WERI-Rb-1 (cell line): ENCODE measurements around the gene KCNN4.

Experiments used
- DNase-seq: peaks from one replicate; pipeline ENCODE4 v3.0.0-alpha.2; 2020
- H3K27ac ChIP-seq: fragments of 250-450 bp; sonication (Bioruptor Pico); 2 replicates; pipeline ENCODE4 v1.5.1; 2020; ENCODE audit warnings: mild to moderate bottlenecking, moderate library complexity
- H3K27me3 ChIP-seq: fragments of 250-450 bp; sonication (Bioruptor Pico); 2 replicates; pipeline ENCODE4 v1.5.1; 2021; ENCODE audit warnings: mild to moderate bottlenecking, low read depth, moderate library complexity; ENCODE audit not compliant: insufficient read depth, severe bottlenecking
- H3K36me3 ChIP-seq: fragments of 250-450 bp; sonication (Bioruptor Pico); 2 replicates; pipeline ENCODE4 v1.5.1; 2020; ENCODE audit warnings: mild to moderate bottlenecking, moderate library complexity
- H3K4me3 ChIP-seq: 2 replicates; pipeline ENCODE4 v1.5.1; 2011; ENCODE audit warnings: low read depth, mild to moderate bottlenecking, control low read depth, low read length
- H3K9me3 ChIP-seq: fragments of 250-450 bp; sonication (Bioruptor Pico); 2 replicates; pipeline ENCODE4 v1.5.1; 2021; ENCODE audit warnings: mild to moderate bottlenecking, moderate library complexity; ENCODE audit not compliant: severe bottlenecking
- CTCF ChIP-seq: IDR thresholded peaks from 2 replicates; pipeline ENCODE4 v1.5.1; 2011; ENCODE audit warnings: low read depth, mild to moderate bottlenecking, control low read depth, inconsistent platforms, low read length

The KCNN4 gene

DNA sequence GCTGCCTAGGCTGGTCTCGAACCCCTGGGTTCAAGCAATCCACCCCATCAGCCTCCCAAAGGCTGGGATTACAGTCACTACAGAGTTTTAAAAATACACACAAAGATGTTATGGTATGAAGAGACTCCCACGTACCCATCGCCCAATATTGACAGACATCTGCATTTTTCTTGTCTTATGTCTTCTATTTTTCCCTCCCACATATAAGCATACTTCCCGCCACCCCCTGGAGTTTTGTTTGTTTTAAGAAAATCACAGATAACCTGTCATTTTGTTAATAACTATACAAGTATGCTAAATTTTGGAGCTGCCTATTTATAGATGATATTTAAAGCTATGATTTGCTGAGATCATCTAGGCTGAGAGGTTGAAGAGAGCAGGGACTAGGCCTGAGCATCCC, 19.8 kb downstream of the KCNN4 start:
- H3K36me3 ChIP-seq: no peaks in the 10 kb centered on the region; the same call in 1 of the 2 replicates
- H3K27me3 ChIP-seq: no peaks in the 10 kb centered on the region
- H3K9me3 ChIP-seq: no peaks in the 10 kb centered on the region
- H3K4me3 ChIP-seq: no peak overlapping the region
- no peak for DNase-seq
- TF ChIP-seq CTCF: no peak
- H3K27ac ChIP-seq: no peak overlapping the region

DNA sequence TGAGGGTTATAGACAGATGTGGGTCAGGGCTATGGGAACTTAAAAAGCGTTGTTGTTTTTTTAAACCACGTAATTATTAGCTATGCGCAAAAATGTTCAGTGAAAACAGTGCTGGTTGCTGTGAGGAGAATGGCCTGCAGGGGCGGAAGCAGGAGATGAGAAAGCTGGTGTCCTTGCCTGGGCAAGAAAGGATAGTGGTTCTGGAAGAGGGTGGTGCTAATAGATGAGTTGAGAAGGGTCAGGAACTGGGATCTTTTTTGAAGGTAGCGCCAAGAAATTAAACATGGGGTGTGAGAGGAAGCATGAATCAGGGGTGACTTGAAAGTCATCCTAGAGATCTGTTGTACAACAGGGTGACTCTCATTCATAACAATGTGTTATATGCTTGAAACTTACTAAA, 21.3 kb downstream of the KCNN4 start:
- Histone ChIP-seq H3K27me3 (no peaks in the 10 kb centered on the region), H3K4me3 (no peak overlapping the region), H3K9me3 (no peaks in the 10 kb centered on the region), H3K27ac (no peak overlapping the region), H3K36me3 (no peaks in the 10 kb centered on the region; the same call in 1 of the 2 replicates)
- no peak for DNase-seq
- 0 out of 2 replicates have a peak, but pooled peaks have one; percentile 2 for TF ChIP-seq CTCF

DNA sequence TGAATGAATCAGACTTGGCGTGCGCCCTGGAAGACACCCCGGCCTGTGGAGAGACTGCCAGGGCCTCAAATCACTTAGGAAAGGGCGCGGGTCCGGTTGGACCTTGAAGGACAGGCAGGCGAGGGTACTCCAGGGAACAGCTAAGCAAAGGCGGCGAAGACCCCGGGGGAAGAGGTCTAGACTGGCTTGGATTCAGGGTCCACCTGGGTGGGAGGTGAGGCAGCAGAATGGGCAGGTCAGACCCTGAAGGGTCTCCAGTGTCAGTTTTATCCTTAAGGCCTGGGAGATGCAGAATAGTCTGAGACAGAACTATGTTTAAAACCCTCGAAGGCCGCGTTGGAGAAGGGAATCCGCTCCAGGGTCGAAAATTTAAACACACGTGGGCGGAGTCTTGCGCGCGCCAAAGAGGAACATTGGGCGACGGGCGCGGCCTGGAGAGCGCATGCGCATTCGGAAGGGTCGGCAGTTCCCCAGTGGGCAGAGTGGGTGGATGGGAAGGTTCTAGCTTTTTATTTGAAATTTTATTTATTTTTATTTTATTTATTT, 25.4 kb downstream of the KCNN4 start:
- peak overlapping the region; percentile 99 for H3K27ac ChIP-seq
- DNase-seq: no peak
- H3K9me3 ChIP-seq: no peaks in the 10 kb centered on the region
- no peaks in the 10 kb centered on the region for H3K27me3 ChIP-seq
- TF ChIP-seq CTCF: no peak
- H3K4me3 ChIP-seq: peak overlapping the region; percentile 95
- H3K36me3 ChIP-seq: peaks cover 25% of the 10 kb centered on the region

DNA sequence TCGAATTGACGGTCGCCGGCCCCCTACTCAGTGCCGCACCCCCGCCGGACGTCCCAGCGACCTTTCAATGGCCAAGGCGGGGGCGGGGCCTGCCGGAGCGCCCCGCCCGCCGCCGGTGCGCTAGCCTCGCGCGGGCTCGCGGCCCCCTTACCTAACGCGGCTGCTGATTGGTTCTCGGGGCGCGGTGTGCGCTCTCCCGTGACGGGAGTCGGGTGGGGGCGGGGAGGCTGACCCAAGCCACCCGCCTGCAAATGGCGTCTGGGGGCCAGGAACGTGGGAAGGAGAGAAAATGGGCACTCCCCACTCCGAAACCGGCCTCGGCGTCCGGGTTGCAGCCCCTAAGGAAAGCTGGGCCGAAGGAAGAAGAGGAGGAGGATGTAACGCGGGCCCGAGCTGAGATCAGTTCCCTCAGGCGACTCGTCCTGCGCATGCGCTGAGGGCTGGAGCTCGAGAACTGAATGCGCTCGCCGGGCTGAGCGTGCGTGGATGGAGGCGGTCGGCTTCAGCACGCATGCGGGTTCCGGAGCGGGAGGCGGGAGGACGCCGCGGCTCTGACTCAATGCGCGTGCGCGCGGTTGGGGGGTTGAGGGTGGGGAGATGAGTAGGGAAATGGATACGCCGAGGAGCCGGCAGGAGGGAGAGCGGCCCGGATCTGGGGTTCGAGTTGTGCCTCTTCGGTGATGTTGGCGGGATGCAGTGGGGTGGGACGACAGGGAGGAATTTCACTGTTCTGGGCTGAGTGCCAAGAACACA, 26.1 kb downstream of the KCNN4 start, which contains the start of gene SMG9:
SMG9 (minus strand) TSS at position 460 of the 753 bp plus-strand sequence. CDS start 4,221 bp downstream, outside the sequence.
- Histone ChIP-seq H3K27ac (peak within 1 kb of the TSS; percentile 99), H3K4me3 (peak within 1 kb of the TSS; percentile 95), H3K36me3 (peaks cover 31% of the 10 kb centered on the region), H3K27me3 (no peaks in the 10 kb centered on the region), H3K9me3 (no peaks in the 10 kb centered on the region)
- no peak for TF ChIP-seq CTCF
- peak; percentile 98 for DNase-seq

DNA sequence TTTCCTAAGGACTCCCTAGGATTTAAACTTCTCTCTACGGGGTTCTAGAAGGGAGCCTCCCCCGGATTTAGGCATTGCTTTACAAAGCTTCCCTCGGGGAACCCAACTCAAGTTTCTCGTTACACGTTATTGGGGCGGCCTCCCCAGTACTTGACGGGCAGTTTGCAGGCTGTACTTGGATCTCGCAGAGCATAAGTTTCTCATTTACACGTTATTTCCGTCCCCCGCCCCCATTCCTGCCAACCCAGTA, 26.6 kb downstream of the KCNN4 start:
- peak overlapping the region; percentile 95 for H3K4me3 ChIP-seq
- DNase-seq: no peak
- H3K9me3 ChIP-seq: no peaks in the 10 kb centered on the region
- H3K36me3 ChIP-seq: peaks cover 36% of the 10 kb centered on the region
- H3K27ac ChIP-seq: peak overlapping the region; percentile 99
- no peak for TF ChIP-seq CTCF
- no peaks in the 10 kb centered on the region for H3K27me3 ChIP-seq
